ENCODE results near the gene CBFA2T3.

DNA sequence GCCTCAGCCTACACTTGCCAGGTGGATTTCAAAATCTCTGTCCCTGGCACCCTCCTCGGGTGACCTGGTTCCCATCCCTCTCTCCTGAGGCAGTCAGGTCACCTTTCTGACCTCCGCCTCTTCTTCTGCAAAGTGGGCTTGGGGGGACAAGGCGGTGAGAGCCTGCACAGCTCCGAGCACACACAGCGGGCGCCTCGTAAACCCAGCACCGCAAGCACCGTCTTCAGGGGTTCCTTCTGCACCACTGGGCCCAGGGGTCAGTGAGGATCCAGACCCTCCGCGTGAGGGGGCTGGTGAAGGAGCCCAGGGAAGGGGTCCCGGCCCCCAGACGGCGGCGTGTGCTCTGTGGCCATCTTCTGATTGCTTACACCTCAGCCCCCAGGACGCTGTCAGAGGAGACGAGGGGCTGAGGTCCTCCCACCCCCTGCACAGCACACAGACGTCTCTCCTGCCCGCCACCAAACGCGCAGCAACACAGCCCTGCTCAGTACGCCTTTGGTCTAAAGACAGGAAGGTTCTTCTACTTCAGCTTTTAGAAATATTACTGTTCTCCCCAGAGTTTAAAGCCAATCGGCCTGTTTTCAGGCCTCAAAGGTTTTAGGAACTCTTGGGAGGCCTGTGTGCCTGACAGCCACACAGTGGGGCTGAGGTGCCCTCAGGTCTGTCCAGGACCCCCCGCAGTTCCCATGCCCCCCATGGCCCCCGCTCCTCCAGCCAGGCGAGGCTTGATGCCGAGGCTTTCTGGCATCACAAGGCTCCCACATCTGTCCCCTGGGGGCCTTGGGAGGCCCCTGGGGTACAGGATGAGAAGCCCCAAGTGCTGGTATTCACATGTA, 2.7 kb downstream of the CBFA2T3 start:
- TF ChIP-seq, protein P1, sequence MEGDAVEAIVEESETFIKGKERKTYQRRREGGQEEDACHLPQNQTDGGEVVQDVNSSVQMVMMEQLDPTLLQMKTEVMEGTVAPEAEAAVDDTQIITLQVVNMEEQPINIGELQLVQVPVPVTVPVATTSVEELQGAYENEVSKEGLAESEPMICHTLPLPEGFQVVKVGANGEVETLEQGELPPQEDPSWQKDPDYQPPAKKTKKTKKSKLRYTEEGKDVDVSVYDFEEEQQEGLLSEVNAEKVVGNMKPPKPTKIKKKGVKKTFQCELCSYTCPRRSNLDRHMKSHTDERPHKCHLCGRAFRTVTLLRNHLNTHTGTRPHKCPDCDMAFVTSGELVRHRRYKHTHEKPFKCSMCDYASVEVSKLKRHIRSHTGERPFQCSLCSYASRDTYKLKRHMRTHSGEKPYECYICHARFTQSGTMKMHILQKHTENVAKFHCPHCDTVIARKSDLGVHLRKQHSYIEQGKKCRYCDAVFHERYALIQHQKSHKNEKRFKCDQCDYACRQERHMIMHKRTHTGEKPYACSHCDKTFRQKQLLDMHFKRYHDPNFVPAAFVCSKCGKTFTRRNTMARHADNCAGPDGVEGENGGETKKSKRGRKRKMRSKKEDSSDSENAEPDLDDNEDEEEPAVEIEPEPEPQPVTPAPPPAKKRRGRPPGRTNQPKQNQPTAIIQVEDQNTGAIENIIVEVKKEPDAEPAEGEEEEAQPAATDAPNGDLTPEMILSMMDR (IDR thresholded peaks at IDR 0.05), result no peak
- TF ChIP-seq EP300 (IDR thresholded peaks at IDR 0.05) (no peak), POLR2AphosphoS5 (IDR thresholded peaks at IDR 0.05) (no peak), POLR2A (IDR thresholded peaks at IDR 0.05) (no peak)

Measured in gastroesophageal sphincter (tissue), 3 donors.